GM19468 (cell line): ENCODE data around the gene PRDM2.

Experiments
- ATAC-seq: cut with Tn5 transposase; IDR thresholded peaks from one replicate; pipeline ENCODE4 v1.9.1; 2021; ENCODE audit warnings: mild to moderate bottlenecking, moderate library complexity, moderate number of reproducible peaks; ENCODE audit not compliant: unreplicated experiment; ENCODE audit errors: extremely low read depth

PRDM2 gene

DNA sequence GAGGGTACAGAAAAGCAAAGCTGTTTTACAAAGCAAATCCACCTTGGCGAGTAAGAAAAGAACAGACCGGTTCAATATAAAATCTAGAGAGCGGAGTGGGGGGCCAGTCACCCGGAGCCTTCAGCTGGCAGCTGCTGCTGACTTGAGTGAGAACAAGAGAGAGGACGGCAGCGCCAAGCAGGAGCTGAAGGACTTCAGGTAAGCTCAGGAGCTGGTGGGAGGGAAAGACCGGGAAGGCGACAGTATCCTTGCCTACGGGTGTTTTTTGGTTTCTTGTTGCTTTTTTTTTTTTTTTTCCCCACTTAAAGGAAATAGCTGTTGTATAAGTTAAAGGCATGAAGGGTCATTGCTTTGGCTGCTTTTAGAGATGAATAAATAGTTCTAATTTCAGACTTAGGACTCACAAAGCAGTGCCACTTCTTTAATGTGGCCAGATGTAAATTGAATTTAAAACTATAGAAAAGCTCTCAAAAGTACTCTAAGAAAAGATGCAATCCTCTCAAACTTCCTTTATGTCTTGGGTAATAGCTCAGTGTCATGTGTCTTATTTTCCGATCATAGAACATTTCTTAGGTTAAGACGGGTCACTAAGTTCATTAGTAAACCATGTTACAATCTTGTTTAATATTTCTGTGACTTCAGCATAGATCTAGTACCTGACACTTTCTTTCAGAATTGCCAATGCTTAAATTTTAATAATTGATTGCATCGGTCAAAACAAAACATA is 82.8 kb downstream of the PRDM2 start:
- no peak for ATAC-seq

GRCh38 chr1:13783551-13783950 is 83.6 kb downstream of the PRDM2 start:
- no peak for ATAC-seq

DNA sequence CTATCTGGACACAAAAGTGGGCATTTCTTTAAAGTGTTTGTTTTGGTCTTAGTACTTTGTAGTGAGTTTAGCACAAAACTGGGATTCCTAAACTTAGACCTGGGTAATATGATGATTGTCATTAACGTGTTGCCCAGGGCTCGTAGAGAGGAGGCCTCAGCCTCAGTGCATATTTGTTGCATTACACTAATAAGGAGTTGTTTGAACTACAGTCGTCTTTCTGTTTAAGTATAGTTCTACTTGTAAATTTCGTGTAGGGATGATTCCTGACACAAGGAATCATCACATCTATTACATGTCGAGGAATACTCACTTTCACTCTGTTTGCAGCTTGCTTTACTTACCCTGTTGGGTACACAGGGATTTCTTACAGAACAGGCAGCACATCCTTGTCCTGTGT is 85.0 kb downstream of the PRDM2 start:
- no peak for ATAC-seq

GRCh38 chr1:13786541-13786940 is 86.6 kb downstream of the PRDM2 start:
- no peak for ATAC-seq

DNA sequence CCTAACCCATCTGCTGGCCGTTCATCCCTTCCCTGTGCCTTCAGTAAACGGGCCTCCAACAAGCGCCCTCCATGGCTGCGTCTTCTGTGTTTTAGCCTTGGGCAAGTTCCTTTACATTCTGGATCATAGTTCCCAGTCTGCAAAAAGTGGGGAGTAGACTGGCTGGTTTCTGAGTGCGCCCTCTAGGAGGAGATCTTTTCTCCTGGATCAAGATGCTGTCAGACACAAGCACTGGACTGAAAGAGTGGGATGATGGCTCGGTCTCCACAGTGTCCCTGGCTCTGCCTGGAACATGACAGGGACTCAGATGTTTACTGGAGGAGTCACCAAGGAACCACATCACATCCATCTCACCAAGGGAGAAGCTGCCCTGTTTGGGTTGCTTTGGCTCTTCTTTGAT is 88.8 kb downstream of the PRDM2 start:
- no peak for ATAC-seq

GRCh38 chr1:13790290-13791030 is 90.5 kb downstream of the PRDM2 start:
- ATAC-seq, result no peak

GRCh38 chr1:13792419-13792818 is 92.4 kb downstream of the PRDM2 start:
- no peak for ATAC-seq

GRCh38 chr1:13793088-13793730 is 93.2 kb downstream of the PRDM2 start:
- ATAC-seq, result no peak

GRCh38 chr1:13794231-13795187 is 94.5 kb downstream of the PRDM2 start:
- no peak for ATAC-seq

DNA sequence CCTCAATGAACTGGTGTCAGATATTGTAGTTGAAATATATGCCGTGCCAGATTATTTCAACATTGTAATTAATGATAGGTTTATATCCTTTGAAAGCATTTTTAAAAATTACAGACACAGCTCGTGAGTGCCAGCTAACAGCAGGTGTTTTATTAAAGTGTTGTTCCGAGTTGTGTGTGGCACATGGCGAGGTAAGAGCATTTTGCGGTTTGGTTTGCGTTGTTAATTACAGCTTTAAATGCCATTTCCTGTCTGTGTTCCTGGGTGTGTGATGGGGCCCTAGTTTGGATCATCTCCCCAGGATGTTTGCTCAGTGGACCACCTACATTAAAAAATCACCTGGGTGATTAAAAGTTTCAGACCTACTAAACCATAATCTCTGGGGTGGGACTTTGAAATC is 97.4 kb downstream of the PRDM2 start:
- no peak for ATAC-seq

- ATAC-seq, result no peak
Measured at GRCh38 chr1:13798120-13798519, 98.1 kb downstream of the PRDM2 start.

DNA sequence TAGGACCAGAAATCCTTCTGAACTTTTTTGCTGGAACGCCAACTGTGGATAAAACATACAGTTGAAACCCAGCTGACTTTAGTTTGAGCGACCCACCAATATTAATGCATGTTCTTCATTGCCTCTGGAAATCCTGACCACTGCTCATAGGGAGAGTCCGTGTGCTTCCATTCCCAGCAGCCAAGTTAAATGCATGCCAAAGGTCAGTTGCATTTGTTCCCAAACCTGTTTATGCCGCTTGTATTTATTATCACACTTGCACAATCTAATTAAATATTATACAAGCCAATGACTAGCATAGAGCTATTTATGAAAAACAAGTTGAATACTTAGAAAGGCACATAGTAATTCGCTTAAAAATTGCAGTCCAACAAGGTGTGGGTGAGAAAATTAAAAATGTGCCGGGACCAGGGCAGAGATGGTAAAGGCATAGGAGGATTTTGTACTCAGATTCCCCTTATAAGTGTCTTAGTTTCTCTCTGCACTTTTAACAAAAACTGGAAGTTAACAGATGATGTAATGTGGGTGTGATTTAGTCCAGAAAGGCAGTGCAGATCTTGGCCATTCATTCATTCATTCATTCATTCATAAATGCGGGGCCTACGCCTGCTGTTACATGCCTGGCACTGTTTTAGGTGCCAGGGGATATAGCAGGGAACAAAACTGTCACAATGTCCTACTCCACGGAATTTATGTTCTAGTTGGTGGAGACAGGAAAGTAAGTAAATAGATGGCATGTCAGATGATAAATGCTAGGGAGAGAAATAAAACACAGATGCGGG is 99.7 kb downstream of the PRDM2 start:
- ATAC-seq, result no peak

DNA sequence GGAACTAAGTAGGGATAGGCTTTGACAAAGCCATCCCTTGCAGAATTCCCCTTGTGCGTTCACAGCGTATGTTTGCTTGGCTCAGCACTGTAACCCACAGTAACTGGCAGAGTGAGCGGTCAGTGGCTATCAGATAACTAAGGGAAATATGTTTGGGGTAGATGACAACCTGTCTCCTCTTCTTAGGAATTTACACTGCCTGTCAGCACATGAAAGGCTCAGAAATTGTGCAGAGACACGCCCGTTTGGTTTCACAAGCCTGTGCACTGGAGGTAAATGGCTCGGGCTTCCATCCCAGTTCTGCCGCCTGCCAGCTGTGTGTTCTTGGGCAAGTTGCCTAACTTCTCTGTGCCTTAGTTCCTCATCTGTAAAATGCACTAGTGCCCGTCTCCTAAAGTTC is 101.2 kb downstream of the PRDM2 start:
- ATAC-seq, result no peak

DNA sequence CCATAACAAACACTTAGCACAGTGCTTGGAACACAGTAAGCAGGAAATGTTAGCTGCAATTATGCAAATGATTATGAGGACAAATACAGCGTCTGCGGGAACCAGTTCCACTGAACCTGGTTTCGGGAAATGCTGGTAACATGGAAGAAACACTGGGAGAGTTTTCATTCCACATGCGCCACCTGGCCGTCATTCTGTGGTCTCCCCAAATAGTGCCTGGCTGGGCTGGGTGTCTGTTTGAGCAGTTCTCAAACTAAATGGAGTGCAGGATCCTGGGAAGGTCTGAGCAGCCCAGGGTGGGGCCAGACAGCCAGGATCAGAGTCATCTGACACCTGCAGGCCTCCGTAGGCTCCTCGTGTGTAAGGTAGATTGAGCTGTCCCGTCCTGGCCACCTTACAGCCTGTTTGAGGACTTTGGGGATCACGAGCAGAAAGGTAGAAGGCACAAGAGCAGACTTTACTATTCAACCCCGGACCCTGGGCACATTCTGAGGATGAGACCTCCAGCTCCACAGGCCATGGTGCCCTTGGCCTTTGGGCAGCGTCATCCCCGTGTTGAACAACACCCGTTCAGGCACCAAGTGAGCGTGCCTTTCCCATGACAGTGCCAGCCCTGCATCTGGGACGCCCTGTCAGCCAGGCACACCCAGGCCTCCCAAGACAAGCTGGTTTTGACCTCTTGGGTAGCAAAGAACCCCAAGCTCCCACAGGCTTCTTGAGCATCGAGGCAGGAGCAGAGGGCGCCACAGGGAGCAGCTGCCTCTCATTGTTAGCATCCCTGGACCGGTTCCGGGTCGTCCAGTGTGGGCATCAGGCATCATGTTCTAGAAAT is 101.9 kb downstream of the PRDM2 start:
- ATAC-seq, result no peak

- ATAC-seq, result no peak
Measured at GRCh38 chr1:13802782-13803545, 103.0 kb downstream of the PRDM2 start.

DNA sequence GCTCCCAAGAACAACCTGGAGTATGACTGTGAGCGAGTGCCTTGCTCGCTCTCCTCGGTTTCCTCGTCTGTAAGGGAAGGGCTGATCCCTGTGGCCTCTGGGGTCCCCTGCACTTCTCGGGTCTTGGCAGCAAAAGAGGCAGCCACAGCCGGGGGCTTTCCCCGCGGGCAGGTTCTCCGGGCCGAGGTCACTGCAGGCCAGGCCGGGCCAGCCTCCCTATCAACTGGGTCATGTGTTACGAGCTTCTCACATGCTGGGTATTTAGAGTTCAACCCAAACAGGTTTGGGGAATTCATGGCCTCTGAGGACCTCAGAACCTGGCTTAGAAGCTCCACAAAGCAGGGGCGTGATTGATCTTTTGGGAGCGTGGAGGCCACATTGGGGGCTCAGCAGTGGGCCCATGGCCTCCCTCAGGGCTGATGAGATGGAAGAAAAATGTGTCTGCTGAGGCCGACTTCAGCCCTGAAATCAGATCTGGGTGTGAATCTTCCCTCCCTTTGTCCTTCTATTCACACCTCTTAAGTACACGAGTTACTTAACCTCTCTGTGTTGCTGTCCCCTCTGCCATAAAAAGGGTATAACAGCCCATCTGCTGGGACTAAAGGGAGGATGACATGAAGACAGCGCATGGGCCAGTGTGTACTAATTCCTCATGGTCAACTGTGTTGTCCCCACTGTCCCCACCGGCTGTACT is 103.7 kb downstream of the PRDM2 start:
- ATAC-seq, result no peak

DNA sequence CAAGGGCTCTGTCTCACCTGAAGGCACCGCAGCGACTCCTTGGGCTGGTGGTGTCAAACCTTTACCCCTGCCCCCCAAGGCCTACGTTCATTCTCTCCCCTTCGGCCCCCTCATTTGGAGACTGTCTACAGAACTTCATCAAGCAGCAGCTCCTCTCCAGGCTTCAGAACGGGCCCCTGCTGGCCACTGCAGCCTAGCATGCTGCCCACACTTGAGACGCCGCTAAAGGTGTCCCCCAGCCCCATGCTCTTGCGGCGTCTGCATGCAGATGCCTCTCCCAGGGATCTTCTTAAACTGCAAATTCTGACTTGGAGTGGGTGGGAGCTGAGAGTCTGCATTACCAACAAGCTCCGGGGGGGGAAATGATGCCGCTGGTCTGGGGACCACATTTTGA is 104.2 kb downstream of the PRDM2 start:
- ATAC-seq, result no peak
